Measurements from ENCODE around the gene ISY1.

DNA sequence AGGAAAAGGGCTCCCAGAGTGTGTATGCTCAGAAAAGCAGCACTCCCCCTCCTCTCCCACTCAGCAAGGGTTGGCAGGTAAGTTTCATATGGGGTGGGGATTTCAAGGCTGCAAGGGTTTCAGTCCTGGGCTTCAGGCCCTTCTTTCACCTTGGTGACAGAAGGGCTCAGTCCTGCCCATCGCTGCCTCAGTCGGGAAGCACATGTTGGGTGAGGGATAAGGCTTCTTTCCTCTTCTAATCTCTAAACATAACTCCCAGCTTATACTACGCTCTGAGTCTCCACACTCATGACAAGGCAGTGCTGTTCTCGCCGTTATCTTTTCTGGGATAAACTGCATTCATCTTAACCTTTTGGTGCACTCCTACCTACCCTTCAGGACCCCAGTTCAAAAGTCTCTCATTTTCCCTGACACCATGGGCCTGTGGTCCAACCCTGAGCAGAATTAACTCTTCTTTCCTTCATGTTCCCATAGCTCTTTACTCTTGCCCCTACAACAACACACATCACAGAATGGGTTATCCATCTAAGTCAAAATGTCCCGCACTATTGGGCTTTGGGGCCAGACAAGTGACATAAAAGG, 56.3 kb downstream of the ISY1 start:
- TF ChIP-seq YY1 (IDR thresholded peaks at IDR 0.05; ENCODE audit: insufficient read depth, insufficient read length), result no peak
- TF ChIP-seq ZNF274 (IDR thresholded peaks at IDR 0.05; ENCODE audit: low read depth, low read length), result no peak
- TF ChIP-seq SUZ12 (IDR thresholded peaks at IDR 0.05; ENCODE audit: extremely low read depth, insufficient read depth, insufficient read length), result no peak
